Left lung (tissue), 10 donors: ENCODE measurements around the gene NOB1. TPM values are rescaled to one million over a fixed set of nuclear protein-coding genes. Genes with fewer than 3 reads are reported as not detected.

Source experiments
- ATAC-seq: fragments of 200-7000 bp; cut with Tn5 transposase; one replicate; pipeline ENCODE4 v1.9.1; 2020; ENCODE audit warnings: moderate library complexity
- DNase-seq, 4 donors: peaks; one replicate each; pipeline ENCODE4 v3.0.0-alpha.2; 2013 to 2020
- H3K27ac ChIP-seq, 2 donors: fragments of 200-600 bp; sonication (generic) in 1 of 2; one replicate each; pipeline versions ENCODE4 v1.5.0 to v1.8.0; 2020 to 2021
- H3K27me3 ChIP-seq, 2 donors: fragments of 200-600 bp; sonication (generic) in 1 of 2; one replicate each; pipeline versions ENCODE4 v1.5.0 to v1.8.0; 2020 to 2021
- H3K36me3 ChIP-seq, 2 donors: fragments of 200-600 bp; sonication (generic) in 1 of 2; one replicate each; pipeline versions ENCODE4 v1.5.0 to v1.8.0; 2020 to 2021
- H3K4me1 ChIP-seq, 2 donors: fragments of 200-600 bp; one replicate each; pipeline ENCODE4 v1.8.0; 2021
- H3K4me3 ChIP-seq, 2 donors: fragments of 200-600 bp; sonication (generic) in 1 of 2; one replicate each; pipeline versions ENCODE4 v1.5.0 to v1.8.0; 2020 to 2021; ENCODE audit warnings: mild to moderate bottlenecking in 1 of 2
- H3K9me3 ChIP-seq, 2 donors: fragments of 200-600 bp; sonication (generic) in 1 of 2; one replicate each; pipeline versions ENCODE4 v1.5.0 to v1.8.0; 2020 to 2021
- CTCF ChIP-seq, 2 donors: fragments of 200-600 bp; sonication (generic) in 1 of 2; IDR thresholded peaks; one replicate each; pipeline versions ENCODE4 v1.5.0 to v1.8.0; 2021; ENCODE audit warnings: antibody characterized with exemption in 2 of 2
- intact Hi-C, 2 donors: fragments of 100-400 bp; cut with DNase I; formaldehyde crosslinking; loops; one replicate each; pipeline versions ENCODE4 v1.11.2 to v1.14.2; 2022
- polyA plus RNA-seq, 6 donors: library from polyadenylated mRNA; unstranded; fragments of 120-200 nt; gene quantifications; one replicate each; pipeline ENCODE4 v1.2.1, GENCODE V29; 2013; ENCODE audit not compliant: insufficient read length in 6 of 6
- total RNA-seq, 2 donors: library from RNA; stranded (reverse); fragmentation: NEBNext Ultra II Directional; extraction: Animal tissue kit (Norgen Biotek cat#: 25700); gene quantifications; one replicate each; pipeline ENCODE4 v1.2.1, GENCODE V29; 2021
- donor health status: DM: no; HTN: yes; CAD: no.
- donor health status: DM: no; HTN: no; CAD: no.

NOB1 gene
- total and polyA plus RNA-seq, 8 donors, result 29.9 to 67.4 (median 61.7) TPM

DNA sequence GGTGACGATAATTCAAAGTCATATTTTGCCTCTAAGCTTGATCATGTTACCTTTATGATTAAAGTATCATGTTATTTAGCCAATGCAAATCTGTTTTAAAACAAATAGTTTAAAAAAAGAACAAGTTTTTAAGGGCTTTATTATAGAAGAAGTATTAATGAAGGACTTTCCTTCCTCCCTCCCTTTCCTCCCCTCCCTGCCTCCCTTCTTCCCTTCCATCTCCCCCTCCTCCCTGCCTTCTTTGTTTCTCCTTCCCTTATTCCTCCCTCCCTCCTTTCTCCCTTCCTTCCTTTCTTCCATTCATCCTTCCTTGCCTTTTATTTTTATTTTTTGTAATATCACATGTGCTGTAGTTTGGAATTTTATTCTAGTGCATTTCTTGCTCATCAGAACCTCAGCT lies 54.8 kb downstream of the NOB1 start:
- ATAC-seq (no peak), DNase-seq (no peak)
- Histone ChIP-seq H3K4me1 (no peaks in the 10 kb centered on the region), H3K9me3 (no peaks in the 10 kb centered on the region), H3K27ac (no peak overlapping the region), H3K27me3 (no peaks in the 10 kb centered on the region), H3K4me3 (no peak overlapping the region), H3K36me3 (peaks cover 0 to 45% of the 10 kb centered on the region in 2 donors)
- intact Hi-C loops, result loop anchor here in 1 of 2 donors (10.0 kb wide), 1 partner anchor 55 kb away; the partner anchor contains the start of gene NOB1
- TF ChIP-seq CTCF (IDR thresholded peaks at IDR 0.05), result no peak

- DNase-seq (no peak), ATAC-seq (no peak)
- Histone ChIP-seq H3K4me1 (no peaks in the 10 kb centered on the region), H3K4me3 (no peak overlapping the region), H3K36me3 (peaks cover 0 to 60% of the 10 kb centered on the region in 2 donors), H3K27me3 (no peaks in the 10 kb centered on the region), H3K27ac (no peak overlapping the region), H3K9me3 (no peaks in the 10 kb centered on the region)
- no peak for TF ChIP-seq CTCF (IDR thresholded peaks at IDR 0.05)
- intact Hi-C loops, result no loop called here
Observed at GRCh38 chr16:69698404-69698803, 56.3 kb downstream of the NOB1 start.

DNA sequence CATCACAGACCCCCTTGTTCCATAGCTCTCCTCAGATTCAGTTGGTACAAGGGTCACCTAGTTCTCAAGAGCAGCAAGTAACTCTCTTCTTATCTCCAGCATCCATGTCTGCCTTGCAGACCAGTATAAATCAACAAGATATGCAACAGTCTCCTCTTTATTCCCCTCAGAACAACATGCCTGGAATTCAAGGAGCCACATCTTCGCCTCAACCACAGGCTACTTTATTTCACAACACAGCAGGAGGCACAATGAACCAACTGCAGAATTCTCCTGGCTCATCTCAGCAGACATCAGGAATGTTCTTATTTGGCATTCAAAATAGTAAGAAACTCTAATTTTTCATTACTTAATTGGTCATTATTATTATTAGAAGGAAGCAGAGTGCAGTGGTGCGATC lies 60.8 kb downstream of the NOB1 start:
- no peak overlapping the region for H3K27ac ChIP-seq
- TF ChIP-seq CTCF (IDR thresholded peaks at IDR 0.05), result no peak
- no peaks in the 10 kb centered on the region for H3K9me3 ChIP-seq
- H3K4me1 ChIP-seq, result no peaks in the 10 kb centered on the region
- ATAC-seq (no peak), DNase-seq (no peak)
- peaks cover 0 to 91% of the 10 kb centered on the region in 2 donors for H3K36me3 ChIP-seq
- intact Hi-C loops, result no loop called here
- H3K4me3 ChIP-seq, result no peak overlapping the region
- H3K27me3 ChIP-seq, result no peaks in the 10 kb centered on the region

- intact Hi-C loops, result no loop called here
- H3K36me3 ChIP-seq, result peaks cover 0 to 91% of the 10 kb centered on the region in 2 donors
Observed at GRCh38 chr16:69691980-69692911, 62.5 kb downstream of the NOB1 start.

More at GRCh38 chr16:69691980-69692911, 62.5 kb downstream of the NOB1 start:
- Histone ChIP-seq H3K27me3 (no peaks in the 10 kb centered on the region), H3K27ac (no peak overlapping the region), H3K9me3 (no peaks in the 10 kb centered on the region), H3K4me1 (no peaks in the 10 kb centered on the region), H3K4me3 (no peak overlapping the region)
- DNase-seq (no peak), ATAC-seq (peak; percentile 56)
- TF ChIP-seq CTCF (IDR thresholded peaks at IDR 0.05), result no peak

Other genes starting within 250 kb of the NOB1 start
- gene NFAT5, start 189.0 kb downstream of the NOB1 start, total RNA-seq, result 10 to 100 TPM; 44.8 to 53.5 TPM
- gene NFAT5, start 189.0 kb downstream of the NOB1 start, polyA plus RNA-seq, result 10 to 100 TPM; 51.8 to 66.0 (median 59.0) TPM
- 10 to 100 TPM; 50.5 to 78.4 TPM for gene NQO1, start 28.4 kb downstream of the NOB1 start, total RNA-seq
- 10 to 100 TPM in 5 of 6 donors, 1 to 10 TPM in 1; 9.4 to 30.5 (median 12.7) TPM for gene NQO1, start 28.4 kb downstream of the NOB1 start, polyA plus RNA-seq
- gene WWP2, start 7.4 kb upstream of the NOB1 start, total RNA-seq, result 10 to 100 TPM; 67.9 to 73.0 TPM
- 10 to 100 TPM; 30.2 to 35.2 (median 33.9) TPM for gene WWP2, start 7.4 kb upstream of the NOB1 start, polyA plus RNA-seq
- gene CLEC18A, start 196.4 kb upstream of the NOB1 start, total RNA-seq, result 1 to 10 TPM; 1.8 to 2.6 TPM
- 1 to 10 TPM in 3 of 6 donors, under 1 TPM in 3; 0.60 to 2.6 (median 1.0) TPM for gene CLEC18A, start 196.4 kb upstream of the NOB1 start, polyA plus RNA-seq